DMS114 treated with DMSO at 0.1 percent for 48 hours (cell line): Measurements from ENCODE around the gene PIANP.
A peak's percentile ranks its signal among the peaks of the same experiment; 100 is the strongest.
"Not testable (repeated sequence)": the region's sequence is repeated elsewhere in the genome, so short reads cannot be mapped to it uniquely, and the experiment has no call there.

ENCODE experiments used
- DNase-seq: peaks from one replicate; lab custom pipeline; 2025; ENCODE audit not compliant: unreplicated experiment; lab: John Stamatoyannopoulos, UW

PIANP gene

DNA sequence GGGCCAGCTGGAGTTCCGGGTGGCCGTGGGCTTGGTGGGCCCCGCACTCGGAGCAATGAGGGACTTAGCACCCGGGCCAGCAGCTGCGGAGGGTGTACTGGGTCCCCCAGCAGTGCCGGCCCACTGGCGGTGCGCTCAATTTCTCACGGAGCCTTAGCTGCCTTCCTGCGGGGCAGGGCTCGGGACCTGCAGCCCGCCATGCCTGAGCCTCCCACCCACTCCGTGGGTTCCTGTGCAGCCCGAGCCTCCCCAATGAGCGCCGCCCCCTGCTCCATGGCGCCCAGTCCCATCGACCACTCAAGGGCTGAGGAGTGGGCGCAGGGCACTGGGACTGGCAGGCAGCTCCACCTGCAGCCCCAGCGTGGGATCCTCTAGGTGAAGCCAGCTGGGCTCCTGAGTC lies 7.7 kb upstream of the PIANP start:
- DNase-seq, result not testable (repeated sequence)

DNA sequence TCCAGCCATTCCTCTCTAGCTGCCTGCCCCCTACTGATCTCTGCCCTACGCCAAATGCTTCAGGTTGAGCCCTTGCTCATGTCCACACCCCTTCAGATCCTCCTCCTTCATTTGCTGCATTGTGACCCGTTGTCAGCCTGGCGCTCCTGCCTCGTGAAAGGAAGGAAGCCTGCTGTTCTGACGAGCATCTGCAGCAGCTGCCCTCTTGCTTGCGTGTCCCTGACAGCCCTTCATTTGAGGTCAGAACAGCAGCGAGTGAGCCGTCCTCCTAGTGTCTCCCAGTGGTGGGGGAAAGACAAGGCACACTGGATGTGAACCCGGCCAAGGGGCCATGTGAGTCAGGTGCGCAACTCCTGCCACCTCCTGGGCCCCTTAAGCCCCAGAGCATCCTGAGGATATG lies 3.0 kb upstream of the PIANP start:
- DNase-seq, result no peak

DNA sequence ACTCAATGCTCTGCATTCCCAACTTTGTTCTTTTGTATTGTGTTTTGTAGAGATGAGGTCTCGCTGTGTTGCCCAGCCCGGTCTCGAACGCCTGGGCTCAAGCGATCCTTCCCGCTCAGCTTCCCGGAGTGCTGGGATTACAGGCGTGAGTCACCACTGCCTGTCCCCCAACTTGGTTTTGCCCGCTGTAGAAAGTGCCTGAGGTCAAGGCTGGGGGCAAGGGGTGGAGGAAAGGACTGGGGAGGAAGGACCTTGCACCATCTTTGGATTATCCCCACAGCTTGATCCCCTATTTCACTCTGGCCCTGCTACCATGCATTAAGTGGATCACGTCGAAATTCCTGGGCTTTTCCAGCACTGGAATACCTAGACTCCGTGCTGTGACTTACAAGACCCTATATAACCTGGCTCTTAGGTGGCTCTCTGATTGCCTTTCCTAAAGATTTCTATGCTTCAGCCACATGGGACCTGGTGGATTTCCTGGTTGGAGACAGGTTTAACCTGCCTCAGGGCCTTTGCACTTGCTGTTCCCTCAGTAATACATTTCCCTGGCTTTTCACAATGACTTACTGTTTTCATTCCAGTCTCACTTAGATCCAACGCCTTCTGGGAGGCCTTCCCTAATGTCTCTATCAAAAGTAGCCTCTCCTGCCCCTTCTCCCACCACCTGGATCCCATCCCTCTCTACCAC lies 608 bp upstream of the PIANP start:
- no peak for DNase-seq

DNA sequence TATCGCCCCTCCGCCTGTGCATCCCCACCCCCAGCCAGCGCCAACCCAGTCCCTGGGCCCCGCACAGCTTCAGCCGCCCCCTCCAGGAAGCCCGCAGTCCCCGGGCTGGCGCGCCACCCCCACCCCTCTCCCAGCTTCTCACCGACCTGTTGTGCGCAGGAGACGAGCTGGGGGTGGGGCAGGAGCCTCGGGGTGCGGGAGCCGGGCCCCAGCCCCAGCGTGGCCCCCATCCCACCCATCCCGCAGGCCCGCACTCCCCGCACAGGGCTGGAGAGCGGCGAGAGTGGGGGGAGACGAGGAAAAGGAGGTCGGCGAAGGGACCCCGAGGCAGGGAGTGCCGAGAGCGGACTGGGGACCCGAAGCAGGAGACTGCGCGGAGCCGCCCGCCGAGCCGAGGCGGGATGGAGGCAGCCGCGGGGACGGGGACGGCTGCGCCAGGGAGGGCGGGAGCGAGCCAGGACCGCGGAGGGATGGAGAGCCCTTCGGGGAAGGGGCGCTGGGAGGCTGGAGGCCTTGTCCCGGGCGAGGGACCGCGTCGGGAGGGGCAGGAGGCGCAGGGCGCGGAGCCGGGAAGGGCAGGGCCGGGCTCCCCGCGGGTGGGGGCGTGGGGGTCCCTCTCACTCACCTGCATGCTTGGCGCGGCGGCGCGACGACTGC lies 498 bp downstream of the PIANP start:
- no peak for DNase-seq

DNA sequence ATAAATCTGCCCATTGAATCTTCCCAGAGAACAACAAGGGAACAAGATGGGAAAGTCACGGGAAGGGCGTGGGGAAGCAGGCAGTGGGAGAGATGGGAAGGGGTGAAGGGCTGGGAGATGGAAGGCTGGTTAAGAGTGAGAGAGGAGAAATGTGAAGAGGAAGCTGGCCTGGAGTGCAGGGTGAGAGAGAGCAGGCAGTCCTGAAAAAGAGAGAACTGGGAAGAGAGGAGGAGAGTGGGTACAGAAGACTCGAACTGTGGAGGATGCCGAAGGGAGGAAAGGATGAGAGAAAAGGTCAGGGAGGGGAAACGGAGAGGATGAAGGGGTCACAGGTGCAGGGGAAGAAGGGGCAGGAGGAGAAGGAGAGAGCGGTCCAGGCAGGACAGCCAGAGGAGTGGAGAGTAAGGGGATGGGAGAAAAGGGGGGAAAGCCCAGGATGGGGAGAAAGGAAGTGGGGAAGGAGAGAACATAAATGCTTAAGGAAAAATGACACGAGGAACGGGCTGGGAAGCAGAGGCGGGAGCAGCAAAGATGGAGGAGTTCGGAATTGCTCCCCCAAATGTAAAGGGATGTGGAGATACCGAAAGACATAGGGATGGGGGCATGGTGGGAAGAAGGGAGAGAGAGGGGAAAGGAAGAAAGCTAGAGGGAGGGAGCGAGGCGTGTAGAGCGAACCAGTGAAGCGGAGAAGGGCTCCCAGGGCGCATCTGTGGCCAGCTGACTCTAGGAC lies 1.2 kb downstream of the PIANP start:
- no peak for DNase-seq

DNA sequence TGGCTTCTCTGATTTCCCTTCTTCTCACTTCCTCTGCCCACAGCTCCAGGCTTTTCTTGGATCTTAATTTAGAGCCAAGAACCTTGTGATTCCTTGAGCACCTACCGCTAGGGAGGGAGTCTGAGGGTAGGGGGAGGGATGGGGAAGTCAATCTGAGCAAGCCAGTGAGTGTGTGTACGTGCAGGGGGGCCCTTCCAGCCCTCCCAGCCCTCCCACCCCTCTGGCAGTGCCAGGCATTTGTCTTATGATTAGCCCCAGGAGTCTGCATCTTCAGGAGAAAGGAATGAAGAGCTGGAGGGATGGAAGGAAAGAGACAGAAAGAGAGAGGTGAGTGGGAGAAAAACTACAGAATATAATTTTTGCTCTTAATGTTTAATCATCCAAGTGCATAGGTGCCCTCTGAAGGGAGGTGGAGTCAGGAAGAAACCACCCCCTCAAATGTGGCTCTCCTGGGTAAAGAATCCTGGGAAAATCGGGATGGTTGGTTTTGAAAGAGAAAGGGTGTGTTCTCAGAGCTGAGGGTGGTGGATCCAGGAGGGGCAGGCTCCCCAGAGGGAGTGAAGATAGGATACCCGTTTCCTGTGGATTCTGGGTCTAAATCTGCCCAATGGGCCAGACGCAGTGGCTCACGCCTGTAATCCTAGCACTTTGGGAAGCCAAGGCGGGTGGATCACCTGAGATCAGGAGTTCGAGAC lies 2.1 kb downstream of the PIANP start:
- no peak for DNase-seq

DNA sequence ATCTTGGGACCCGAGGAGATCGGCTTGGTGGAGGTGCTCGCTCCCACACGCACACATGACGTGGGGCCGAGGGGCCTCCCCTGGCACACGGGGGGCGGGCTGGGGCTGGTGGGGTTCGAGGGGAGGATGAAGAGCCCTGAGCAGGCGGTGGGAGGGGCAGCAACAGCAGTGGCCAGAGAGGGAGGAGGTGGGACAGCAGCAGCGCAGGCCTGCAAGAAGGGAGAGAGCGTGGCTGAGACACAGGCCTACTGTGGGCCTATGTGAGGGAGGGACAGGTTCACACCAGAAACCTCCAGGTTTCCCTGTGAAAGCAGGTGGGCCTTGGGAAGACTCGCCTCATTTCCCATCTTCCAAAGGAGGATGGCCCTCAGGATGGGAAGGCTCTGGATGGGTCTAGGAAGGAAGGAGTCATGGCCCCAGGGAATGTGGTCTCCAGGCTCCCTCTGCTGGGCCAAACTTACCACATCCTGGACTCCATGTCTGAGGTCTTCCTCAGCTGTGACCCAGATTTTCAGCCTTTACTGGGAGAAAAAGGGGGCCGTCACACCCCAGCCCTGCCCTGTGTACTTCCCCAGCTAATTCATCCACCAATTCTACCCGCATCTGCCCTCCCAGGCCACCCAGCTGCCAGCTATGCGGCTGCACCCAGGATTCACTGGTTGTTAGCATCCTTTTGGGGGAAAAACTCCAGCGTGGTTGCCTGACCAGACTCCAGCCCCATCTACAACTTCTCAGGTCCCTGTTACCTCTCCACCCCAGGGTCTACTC lies 2.8 kb downstream of the PIANP start:
- peak; percentile 61 for DNase-seq

DNA sequence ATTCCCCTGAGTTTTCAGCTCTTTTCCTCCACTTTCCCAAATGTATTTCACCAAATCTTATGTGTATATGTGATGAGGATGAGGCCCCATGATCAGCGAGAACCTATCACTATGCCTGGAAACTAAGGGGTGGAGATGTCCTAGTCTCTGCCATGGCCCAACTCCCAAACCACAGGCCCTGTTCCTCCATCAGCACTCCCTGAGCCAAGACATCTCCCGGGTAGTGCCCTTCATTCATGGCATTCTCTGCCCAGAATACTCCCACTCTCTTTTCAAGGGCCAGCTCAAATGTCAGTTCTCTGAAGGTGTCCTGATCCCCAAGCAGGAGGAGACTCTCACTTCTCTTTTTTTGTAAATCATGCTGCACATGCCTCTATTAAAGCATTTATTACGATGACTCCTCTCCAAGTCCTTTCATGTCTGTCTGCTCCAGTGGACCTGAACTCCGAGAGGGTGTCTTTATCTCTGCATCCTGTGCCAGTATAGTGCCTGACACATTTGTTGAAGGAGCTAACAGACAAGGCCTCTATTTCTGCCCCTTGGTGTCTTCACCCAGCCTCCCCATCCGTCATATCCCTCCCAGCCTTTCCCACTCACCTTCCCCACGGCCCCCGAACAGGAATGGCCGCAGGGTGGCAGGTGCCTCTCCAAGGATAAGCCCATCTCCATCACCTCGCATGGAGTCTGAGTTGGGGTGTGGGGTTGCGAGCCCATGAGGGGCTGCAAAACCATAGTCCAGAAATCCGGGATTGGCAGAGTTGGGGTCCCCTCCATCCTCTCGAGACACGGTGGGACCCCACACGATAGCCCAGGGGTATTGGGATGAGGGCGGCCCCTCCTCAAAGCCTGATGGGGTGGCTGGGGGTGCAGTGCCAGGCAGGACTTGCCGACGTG lies 3.7 kb downstream of the PIANP start:
- DNase-seq, result no peak

DNA sequence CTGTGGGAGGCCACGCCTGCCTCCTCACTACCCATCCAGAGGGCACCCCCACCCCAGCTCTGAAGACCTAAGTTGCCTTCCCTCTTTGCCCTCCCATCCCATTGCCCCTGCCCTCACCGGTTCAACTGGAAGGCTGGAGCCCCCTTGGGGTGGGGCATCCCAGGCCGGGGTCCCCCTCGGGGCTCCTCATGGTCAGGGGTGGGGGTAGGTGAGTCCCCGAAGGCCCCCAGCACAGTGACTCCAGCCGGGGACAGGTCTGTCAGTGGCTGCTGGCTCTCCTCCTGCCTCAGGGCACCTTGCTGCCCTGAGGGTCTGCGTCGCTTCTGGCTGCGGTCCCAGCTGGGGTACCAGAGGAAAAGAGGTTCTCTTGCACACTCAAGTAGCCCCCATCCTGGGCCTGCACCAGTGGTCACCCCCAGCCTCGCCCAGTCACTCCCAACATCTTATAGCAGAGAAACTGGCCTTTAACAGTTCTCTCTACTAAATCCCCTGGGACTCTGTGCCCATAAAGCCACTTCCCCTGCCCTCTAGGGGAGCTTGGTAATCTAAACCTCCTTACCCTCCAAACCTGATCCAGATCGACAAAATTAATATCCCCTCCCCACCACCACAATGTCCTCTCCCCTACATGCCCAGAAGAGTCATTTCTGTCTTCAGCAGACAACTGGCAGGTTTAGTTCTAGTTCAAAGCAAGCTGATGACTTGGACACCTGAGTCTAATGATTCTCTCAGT lies 5.1 kb downstream of the PIANP start:
- DNase-seq, result no peak

DNA sequence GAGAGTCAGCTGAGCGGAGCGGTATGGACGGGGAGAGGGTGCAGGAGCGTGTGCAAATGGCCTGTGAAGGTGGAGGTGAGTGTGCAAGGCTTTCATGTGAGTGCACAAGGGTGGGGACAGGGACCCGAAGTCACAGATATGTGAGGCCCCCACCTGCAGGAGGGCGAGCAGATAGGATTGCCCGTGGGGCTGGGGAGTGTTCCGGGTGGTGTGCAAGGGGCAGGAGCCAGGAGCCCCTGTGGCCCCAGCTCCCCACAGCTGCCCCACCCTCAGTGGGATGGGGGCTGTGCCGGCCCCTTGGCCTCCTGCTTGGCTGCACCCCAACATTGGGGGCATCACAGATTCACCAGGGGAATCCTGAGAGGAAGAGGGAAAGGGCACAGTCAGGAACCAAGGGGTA lies 5.9 kb downstream of the PIANP start:
- no peak for DNase-seq

DNA sequence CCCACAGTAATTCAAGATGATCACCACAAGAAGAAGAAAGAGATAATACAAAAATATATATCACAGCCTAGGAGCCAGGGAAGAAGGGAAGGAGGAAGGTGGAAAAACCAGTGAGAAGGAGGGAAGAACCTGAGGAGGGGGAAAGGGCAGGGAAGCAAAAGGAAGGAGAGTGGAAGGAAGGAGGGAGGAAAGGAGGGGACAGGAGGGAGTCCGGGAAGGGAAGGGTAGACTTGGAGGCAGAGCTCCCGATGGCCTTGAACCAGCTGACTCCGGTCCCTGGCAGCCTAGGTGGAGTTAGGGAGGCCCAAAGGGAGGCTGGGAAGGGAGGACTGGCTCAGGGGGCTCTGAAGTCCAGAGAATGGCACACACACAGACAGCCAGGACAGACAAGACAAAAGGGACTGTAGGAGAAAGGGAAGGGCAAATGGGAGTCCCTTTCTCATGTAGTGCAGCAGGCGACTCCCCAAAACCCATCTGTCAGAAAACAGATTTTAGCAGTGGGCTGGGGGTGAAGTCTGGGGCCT lies 6.7 kb downstream of the PIANP start:
- no peak for DNase-seq

DNA sequence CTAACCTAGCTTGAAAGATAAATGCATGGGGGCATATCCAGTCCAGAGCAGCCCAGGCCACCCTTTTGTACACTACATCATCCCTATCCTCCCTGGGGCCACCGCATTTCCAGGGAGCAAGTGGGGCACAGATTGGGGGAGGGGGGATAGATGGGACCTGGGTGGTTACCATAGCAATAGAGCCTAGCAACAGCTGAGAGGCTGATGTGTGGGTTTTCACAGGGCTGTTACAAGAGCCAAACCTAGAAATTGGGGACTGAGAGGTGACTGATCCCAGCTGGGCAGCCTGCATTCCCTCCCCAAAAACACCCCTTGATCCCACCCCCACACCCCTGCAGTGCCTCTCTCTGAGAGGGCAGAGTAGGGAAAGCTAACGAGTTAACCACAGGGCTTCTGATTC lies 7.7 kb downstream of the PIANP start:
- DNase-seq, result no peak

DNA sequence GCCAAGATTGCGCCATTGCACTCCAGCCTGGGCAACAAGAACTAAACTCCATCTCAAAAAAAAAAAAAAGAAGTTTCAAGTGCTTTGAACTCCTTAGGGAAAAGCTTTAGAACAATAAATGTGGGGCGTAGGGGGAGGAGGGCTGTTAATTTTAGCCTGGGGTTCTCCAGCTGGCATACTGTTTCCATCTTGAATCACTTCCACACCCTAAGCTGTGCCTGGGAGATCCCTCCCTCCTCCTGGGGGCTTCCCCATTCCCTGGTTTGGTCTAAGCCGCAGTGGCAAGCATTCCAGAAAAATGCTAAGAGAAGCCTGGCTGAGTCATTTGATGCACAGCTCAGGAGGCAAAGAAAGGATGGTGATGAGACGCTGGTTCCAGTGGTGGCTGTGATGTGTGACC lies 9.1 kb downstream of the PIANP start:
- DNase-seq, result no peak

DNA sequence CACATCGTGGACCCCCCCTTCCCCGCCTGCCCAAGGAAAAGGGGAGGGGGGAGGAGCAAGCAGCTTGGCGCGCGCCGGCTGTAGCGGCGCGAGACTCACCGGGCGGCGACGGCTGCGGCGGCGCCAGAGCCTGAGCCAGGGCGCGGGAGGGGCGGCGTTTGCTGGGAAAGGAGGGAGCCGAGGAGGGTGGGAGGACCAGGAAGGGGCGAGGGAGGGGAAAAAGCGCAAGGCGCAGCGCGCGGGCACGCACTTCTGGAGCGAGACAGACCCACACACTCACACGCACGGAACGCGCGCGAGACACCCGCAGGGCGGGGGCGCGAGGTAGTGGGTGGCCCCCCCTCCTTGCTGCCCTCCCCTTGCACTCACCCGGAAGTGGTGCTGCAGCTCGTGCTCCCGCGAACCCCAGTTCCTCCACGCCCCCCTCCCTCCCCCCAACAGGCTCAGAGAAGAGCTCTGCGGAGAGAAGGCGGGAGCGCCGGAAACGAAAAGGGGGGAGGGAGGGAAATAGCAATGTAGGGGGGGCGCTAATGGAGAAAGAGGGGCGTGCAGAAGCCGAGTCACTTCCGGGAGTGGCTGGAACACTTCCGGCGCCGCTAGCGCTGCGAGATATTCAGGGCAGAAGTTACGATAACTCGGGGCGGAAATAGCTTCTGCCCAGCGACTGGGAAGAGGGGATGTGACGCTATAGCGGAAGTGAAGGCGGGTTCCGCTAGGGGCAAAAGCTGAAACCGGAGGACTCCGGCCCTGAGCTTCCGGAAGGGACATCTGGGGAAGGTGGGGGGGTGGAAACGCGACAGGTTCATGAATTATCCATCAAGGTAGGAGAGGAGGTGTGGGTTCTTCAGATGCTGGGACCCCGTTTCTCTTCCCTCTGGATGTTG lies 11.4 kb downstream of the PIANP start, which contains the start of gene ZNF384:
Gene ZNF384 (minus strand): TSS at position 377 of the 884 bp plus-strand sequence. CDS start 9,855 bp downstream, outside the sequence.
- DNase-seq, result peak; percentile 99

DNA sequence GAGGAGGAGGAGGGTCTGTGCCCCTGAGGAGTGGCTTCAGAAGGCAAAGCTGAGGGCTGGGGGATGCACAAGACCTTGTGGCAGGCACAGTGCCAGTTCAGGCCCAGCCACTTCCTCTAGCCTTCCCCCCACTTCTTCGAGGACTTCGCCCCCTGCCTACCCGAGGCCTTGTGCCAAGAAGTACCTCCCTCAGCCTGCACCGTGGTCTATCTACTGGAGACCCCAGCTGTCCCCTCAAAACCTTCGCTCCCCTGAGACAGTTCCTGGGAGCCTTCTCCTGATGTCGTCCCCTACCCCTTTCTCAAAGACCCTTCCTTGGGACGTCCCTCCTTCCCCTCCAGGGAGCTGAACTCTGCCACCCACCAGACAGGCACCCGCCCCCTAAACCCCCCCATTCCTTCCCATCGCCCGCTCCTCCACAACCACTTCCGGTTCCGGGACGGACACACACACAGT lies 12.0 kb downstream of the PIANP start:
- no peak for DNase-seq

DNA sequence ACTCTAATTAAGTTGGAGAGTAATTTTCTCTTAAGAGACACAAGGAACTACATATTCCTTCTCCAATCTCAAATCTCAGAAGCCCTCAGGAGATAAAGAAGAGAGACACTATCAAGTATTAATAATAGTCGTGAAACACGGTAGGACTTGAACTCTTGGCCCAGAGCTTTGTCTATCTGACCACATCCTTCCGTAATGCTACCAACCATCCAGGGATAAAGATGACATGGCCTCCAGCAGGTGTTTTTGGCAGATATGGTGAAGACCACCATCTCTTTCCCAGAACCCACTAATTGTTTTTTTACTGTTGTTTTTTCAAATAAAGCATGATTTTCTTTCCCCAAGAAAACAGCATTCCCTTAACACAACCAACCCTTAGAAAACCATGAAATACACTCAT lies 14.8 kb downstream of the PIANP start:
- no peak for DNase-seq

DNA sequence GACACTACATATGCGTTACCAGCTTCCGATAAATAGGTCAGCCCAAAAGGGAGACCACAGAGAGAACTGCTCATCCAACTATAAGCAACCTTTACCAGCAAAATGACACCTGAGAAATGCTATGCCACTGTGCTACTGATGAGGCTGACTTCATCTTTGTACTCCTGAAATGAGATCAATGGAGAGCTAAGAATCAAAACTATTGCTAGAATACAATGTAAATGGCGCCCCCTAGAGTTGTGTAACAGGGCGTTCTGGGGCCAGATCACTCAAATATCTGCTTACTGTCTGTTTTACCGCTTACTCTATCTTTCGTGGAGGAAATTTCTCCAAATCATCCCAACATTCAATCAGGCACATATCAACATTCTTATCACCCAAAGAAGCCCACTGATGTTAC lies 16.0 kb downstream of the PIANP start:
- DNase-seq, result peak; percentile 30

DNA sequence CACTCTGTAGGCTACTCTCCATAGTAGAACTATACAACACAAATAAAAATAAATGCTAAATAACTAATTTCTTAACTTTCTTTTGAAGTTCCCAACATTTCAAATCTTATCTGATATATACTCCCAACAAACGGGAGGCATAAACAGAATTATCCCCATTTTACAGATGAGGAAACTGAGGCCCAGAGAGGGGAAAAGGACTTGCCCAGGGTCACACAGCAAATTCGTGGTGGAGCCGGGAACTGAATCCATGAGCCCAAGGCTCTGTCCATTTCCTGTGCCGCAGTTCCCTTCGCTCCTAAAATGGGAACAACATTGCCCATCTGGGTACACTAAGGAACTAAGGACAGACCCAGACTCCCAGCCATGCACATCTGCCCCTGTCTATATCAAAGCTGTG lies 23.7 kb downstream of the PIANP start:
- no peak for DNase-seq
